BJ (cell line): ENCODE measurements around the gene SLIT3. TPM values are rescaled to one million over a fixed set of nuclear protein-coding genes. Genes with fewer than 3 reads are reported as not detected.

ENCODE experiments used
- CTCF ChIA-PET: fragments of 350-600 bp; formaldehyde crosslinking; extraction: SDS; loops from one replicate; lab custom pipeline; 2021; ENCODE audit warnings: antibody characterized with exemption, inconsistent platforms; lab: Yijun Ruan, JAX
- POLR2A ChIA-PET: fragments of 300-600 bp; sonication (Branson Sonifier 250); formaldehyde crosslinking; extraction: SDS; loops from one replicate; lab custom pipeline; 2021; ENCODE audit warnings: antibody characterized with exemption; lab: Charles Lee
- DNase-seq: peaks from one replicate; pipeline ENCODE4 v3.0.0-alpha.2; 2011; ENCODE audit warnings: low read depth
- H3K27me3 ChIP-seq: 2 replicates; pipeline ENCODE4 v1.6.0; 2011; ENCODE audit warnings: low read length; ENCODE audit not compliant: control insufficient read depth, insufficient read depth
- H3K36me3 ChIP-seq: 2 replicates; pipeline ENCODE4 v1.5.1; 2011; ENCODE audit warnings: low read length; ENCODE audit not compliant: control insufficient read depth, insufficient read depth
- H3K4me3 ChIP-seq: 2 replicates; pipeline ENCODE4 v1.5.1; 2011; ENCODE audit warnings: low read depth, mild to moderate bottlenecking, control low read depth, low read length
- polyA plus RNA-seq: library from polyadenylated mRNA; depleted of rRNA; stranded (reverse); fragments of >200 nt; gene quantifications from 2 replicates; pipeline ENCODE4 v1.2.3, GENCODE V29; 2011
- TF ChIP-seq, protein P1 (sequence below): IDR thresholded peaks from 2 replicates; pipeline ENCODE4 v1.5.1; 2011; ENCODE audit warnings: low read depth, mild to moderate bottlenecking, control low read depth, inconsistent platforms, low read length, moderate library complexity; ENCODE audit not compliant: insufficient read depth

Gene SLIT3
- polyA plus RNA-seq, 1 experiment = 26.8 TPM

DNA sequence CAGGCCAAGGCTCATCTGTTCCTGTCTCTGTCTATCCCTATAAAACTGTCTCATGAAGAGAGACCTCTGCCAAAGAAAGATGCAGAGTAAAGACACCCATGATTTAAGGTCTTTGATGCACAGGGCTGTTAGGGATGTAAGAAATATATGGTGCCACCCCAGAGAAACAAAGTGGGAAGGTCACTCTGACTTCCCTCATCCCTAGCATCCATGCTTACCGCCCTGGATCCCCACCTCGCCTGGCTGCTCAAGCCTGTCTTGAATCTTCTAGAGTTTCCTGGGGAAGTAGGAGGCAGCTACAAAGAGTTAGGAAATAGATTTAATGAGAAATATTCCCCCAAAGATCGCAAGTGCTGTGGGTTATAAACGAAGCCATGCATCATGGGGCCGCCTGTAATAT, 349.2 kb downstream of the SLIT3 start:
- Histone ChIP-seq H3K4me3 (no peak overlapping the region), H3K36me3 (no peaks in the 10 kb centered on the region), H3K27me3 (no peaks in the 10 kb centered on the region)
- ChIA-PET POLR2A (interaction anchor here (0.7 kb wide), 1 partner anchor 20 kb away, joined by 3 read pairs; no protein-coding TSS in a partner anchor), CTCF (interaction anchor here (0.9 kb wide), 1 partner anchor 26 kb away, joined by 3 read pairs; no protein-coding TSS in a partner anchor)
- DNase-seq = no peak
- TF ChIP-seq, protein P1, sequence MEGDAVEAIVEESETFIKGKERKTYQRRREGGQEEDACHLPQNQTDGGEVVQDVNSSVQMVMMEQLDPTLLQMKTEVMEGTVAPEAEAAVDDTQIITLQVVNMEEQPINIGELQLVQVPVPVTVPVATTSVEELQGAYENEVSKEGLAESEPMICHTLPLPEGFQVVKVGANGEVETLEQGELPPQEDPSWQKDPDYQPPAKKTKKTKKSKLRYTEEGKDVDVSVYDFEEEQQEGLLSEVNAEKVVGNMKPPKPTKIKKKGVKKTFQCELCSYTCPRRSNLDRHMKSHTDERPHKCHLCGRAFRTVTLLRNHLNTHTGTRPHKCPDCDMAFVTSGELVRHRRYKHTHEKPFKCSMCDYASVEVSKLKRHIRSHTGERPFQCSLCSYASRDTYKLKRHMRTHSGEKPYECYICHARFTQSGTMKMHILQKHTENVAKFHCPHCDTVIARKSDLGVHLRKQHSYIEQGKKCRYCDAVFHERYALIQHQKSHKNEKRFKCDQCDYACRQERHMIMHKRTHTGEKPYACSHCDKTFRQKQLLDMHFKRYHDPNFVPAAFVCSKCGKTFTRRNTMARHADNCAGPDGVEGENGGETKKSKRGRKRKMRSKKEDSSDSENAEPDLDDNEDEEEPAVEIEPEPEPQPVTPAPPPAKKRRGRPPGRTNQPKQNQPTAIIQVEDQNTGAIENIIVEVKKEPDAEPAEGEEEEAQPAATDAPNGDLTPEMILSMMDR = no peak

DNA sequence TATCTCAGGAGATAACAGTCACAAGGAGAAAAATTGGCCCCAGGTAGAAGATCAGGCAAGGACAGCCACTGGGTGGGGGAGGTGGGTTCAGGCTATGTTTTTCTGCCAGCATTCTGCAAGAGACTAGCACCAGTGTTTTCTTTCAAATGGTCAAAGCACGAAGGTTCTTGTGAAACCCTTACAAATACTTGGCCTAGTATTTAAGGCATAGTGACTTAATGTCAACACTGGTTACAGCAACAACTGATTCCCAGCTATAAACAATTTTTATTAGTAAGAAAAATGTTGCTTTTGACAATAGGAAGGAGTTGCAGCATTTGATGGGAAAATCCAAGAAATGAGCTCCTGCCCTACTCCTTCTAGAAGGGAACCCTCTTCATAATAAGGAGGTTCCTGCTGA, 349.6 kb downstream of the SLIT3 start:
- no peak overlapping the region for H3K4me3 ChIP-seq
- TF ChIP-seq, protein P1 = no peak
- POLR2A ChIA-PET = interaction anchor here (0.7 kb wide), 1 partner anchor 19 kb away, joined by 3 read pairs; no protein-coding TSS in a partner anchor
- CTCF ChIA-PET = interaction anchor here (0.9 kb wide), 1 partner anchor 25 kb away, joined by 3 read pairs; no protein-coding TSS in a partner anchor
- DNase-seq = peak; percentile 63
- H3K36me3 ChIP-seq = no peaks in the 10 kb centered on the region
- H3K27me3 ChIP-seq = no peaks in the 10 kb centered on the region

DNA sequence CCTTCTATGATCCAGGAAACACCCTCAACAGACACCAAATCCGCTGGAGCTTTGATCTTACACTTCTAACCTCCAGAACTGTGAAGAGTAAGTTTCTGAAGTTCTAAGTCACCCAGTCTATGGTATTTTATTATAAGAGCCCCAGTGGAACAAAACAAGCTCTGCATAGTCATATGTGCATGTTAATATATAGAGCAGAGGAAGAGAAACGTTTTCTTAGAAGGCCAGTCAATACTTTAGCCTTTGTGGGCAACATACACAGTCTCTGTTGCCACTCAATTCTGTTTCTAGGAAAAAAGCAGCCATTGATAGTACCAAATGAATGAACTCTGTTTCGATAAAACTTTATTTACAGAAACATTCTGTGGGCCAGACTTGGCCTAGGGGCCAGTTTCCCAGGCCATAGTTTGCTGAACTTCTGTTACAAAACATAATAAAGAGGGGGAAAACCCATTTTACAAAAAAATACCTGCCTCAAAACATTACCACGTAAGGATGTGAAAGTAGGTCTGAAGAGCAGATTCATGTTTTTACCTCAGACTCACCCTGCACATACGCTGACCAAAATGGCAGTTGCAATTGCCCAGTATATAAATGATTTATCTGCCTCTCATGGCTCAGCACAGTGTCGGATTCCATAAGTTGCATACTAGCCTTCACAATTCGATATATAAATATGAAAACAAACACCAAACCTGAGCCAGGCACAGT, 350.5 kb downstream of the SLIT3 start:
- CTCF ChIA-PET = interaction anchor here (1.0 to 1.7 kb wide), 4 partner anchors 11 to 627 kb away, joined by 3 to 5 read pairs (median 4); no protein-coding TSS in a partner anchor
- DNase-seq = no peak
- Histone ChIP-seq H3K27me3 (no peaks in the 10 kb centered on the region), H3K36me3 (no peaks in the 10 kb centered on the region), H3K4me3 (no peak overlapping the region)
- TF ChIP-seq, protein P1 = no peak
- POLR2A ChIA-PET = no interaction called here

DNA sequence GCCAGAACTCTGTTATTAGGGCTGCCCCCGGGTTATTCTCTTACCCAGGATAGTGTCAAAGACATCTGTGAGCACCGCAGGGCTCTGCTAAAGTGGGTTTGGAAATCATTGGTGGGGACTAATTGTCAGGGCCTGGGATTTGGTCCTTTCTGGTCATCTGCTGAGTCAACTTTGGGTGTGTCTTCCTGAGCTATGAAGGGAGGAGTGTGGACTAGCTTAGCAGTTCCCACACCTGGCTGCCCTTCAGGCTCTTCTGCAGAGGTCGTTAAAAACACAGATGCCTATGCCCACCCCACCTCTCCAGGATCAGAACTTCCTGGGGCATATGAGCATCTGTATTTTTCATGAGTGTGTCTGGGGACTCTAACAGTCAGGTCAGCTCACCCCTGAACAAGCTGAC, 352.2 kb downstream of the SLIT3 start:
- H3K36me3 ChIP-seq = no peaks in the 10 kb centered on the region
- POLR2A ChIA-PET = no interaction called here
- no peaks in the 10 kb centered on the region for H3K27me3 ChIP-seq
- TF ChIP-seq, protein P1 = no peak
- CTCF ChIA-PET = interaction anchor here (0.7 to 3.0 kb wide), 9 partner anchors 9 to 632 kb away, joined by 3 to 19 read pairs (median 5); no protein-coding TSS in a partner anchor
- DNase-seq = no peak
- no peak overlapping the region for H3K4me3 ChIP-seq

DNA sequence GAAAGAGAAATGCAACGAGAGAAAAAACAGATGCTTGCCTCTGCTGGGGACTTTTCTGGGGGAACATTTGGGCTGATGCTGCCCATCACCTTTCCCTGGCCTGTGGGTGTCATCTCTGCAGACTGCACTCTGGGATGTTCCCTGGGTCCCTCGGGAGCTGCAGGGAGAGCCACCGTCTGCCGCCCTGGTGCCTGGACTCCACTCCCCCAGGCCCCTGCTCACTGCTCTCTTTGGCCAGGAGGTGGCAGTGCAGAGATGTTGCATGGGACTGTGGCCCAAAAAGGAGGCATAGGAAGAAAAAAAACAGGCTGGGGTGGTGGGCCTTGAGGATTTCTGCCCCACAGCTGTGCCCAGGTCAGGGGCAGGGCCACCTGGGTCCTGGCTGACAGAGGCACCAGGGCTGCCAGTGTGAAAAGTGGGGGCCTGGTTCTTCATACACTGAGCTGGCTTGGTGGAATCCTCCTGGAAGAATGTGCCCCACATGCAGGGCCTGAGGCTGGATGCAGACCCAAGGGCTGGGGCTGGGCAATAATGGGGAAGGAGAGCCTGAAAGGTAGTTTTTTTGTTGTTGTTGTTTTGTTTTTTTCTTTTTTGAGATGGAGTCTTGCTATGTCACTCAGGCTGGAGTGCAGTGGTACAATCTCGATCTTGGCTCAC, 353.6 kb downstream of the SLIT3 start:
- no peak for DNase-seq
- TF ChIP-seq, protein P1 = peak; percentile 91
- Histone ChIP-seq H3K27me3 (no peaks in the 10 kb centered on the region), H3K4me3 (no peak overlapping the region), H3K36me3 (no peaks in the 10 kb centered on the region)
- CTCF ChIA-PET = interaction anchor here (0.6 to 3.0 kb wide), 22 partner anchors 8 to 1632 kb away, joined by 3 to 19 read pairs (median 4); partner anchors contain the start of gene SLIT3
- POLR2A ChIA-PET = no interaction called here
